Body of pancreas (tissue), 4 donors: Measurements from ENCODE around the gene SGO2.

Experiments
- CTCF ChIP-seq, 7 experiments: fragments of 450-650 bp in 4 of 7; fragments of 200-600 bp in 3 of 7; sonication (generic) in 3 of 7; IDR thresholded peaks; one replicate each; pipeline ENCODE4 v1.5.1; 2016 to 2019; ENCODE audit warnings: antibody characterized with exemption in 7 of 7
- POLR2A ChIP-seq, 3 donors: fragments of 450-650 bp; IDR thresholded peaks; one replicate each; pipeline ENCODE4 v1.6.1; 2016; ENCODE audit warnings: antibody characterized with exemption in 3 of 3, mild to moderate bottlenecking in 2 of 3

GRCh38 chr2:200587007-200587616 is 61.1 kb downstream of the SGO2 start:
- TF ChIP-seq CTCF (IDR thresholded peaks at IDR 0.05) = no peak
- TF ChIP-seq POLR2A (IDR thresholded peaks at IDR 0.05) = peak in 1 of 3 donors; percentile 1
